Nephron (organoid): ENCODE results near the gene HECW1.
"Not testable (repeated sequence)": the region's sequence is repeated elsewhere in the genome, so short reads cannot be mapped to it uniquely, and the experiment has no call there.

Experiments used
- H3K27ac Mint-ChIP-seq, 3 experiments: 2 replicates each; pipeline ENCODE4 v1.8.0; 2020; ENCODE audit warnings: mixed read lengths in 3 of 3, mild to moderate bottlenecking in 2 of 3, moderate library complexity in 1 of 3
- H3K27me3 Mint-ChIP-seq: 2 replicates; pipeline ENCODE4 v1.8.0; 2021; ENCODE audit warnings: low read depth, mild to moderate bottlenecking, moderate library complexity, mixed read lengths
- H3K36me3 Mint-ChIP-seq: 2 replicates; pipeline ENCODE4 v1.8.0; 2020; ENCODE audit warnings: low read depth, mixed read lengths
- H3K4me1 Mint-ChIP-seq: 2 replicates; pipeline ENCODE4 v1.8.0; 2020; ENCODE audit warnings: mixed read lengths
- H3K4me3 Mint-ChIP-seq, 3 experiments: 2 replicates each; pipeline ENCODE4 v1.8.0; 2020; ENCODE audit warnings: mild to moderate bottlenecking in 3 of 3, mixed read lengths in 3 of 3, moderate library complexity in 2 of 3
- H3K9me3 Mint-ChIP-seq: 2 replicates; pipeline ENCODE4 v1.8.0; 2020; ENCODE audit warnings: mixed read lengths
- CTCF ChIP-seq, 3 experiments: fragments of 200-600 bp; sonication (generic); IDR thresholded peaks; one replicate each; pipeline ENCODE4 v1.5.0; 2021; ENCODE audit warnings: antibody characterized with exemption in 3 of 3; ENCODE audit not compliant: unreplicated experiment in 3 of 3

The HECW1 gene

GRCh38 chr7:43136064-43136463, 23.6 kb downstream of the HECW1 start:
- no peak for TF ChIP-seq CTCF (IDR thresholded peaks at IDR 0.05; ENCODE audit: unreplicated experiment in 3 of 3)
- no peaks in the 10 kb centered on the region for H3K36me3 Mint-ChIP-seq

GRCh38 chr7:43137121-43137744, 24.8 kb downstream of the HECW1 start:
- H3K36me3 Mint-ChIP-seq, H3K4me3 Mint-ChIP-seq, H3K27me3 Mint-ChIP-seq, H3K9me3 Mint-ChIP-seq: not testable (repeated sequence)
- H3K4me1 Mint-ChIP-seq, result peaks cover 14% of the 10 kb centered on the region
- H3K27ac Mint-ChIP-seq, result peak overlapping the region; percentile 50 to 62 (median 52)

More at GRCh38 chr7:43136064-43136463, 23.6 kb downstream of the HECW1 start:
- H3K27me3 Mint-ChIP-seq, result peaks cover 8% of the 10 kb centered on the region
- H3K9me3 Mint-ChIP-seq, result no peaks in the 10 kb centered on the region
- peaks cover 14% of the 10 kb centered on the region for H3K4me1 Mint-ChIP-seq
- H3K27ac Mint-ChIP-seq, result no peak overlapping the region
- H3K4me3 Mint-ChIP-seq, result no peak overlapping the region

- H3K4me1 Mint-ChIP-seq, result peaks cover 14% of the 10 kb centered on the region
Measured at GRCh38 chr7:43137811-43138210, 25.4 kb downstream of the HECW1 start.

GRCh38 chr7:43138710-43139109, 26.3 kb downstream of the HECW1 start:
- Mint-ChIP-seq H3K4me3 (no peak overlapping the region), H3K36me3 (no peaks in the 10 kb centered on the region), H3K9me3 (no peaks in the 10 kb centered on the region), H3K27me3 (peaks cover 4% of the 10 kb centered on the region), H3K4me1 (peaks cover 14% of the 10 kb centered on the region), H3K27ac (peak overlapping the region in 2 of 3 experiments; percentile 43 to 50)
- TF ChIP-seq CTCF (IDR thresholded peaks at IDR 0.05; ENCODE audit: unreplicated experiment in 3 of 3), result no peak

More at GRCh38 chr7:43137811-43138210, 25.4 kb downstream of the HECW1 start:
- no peak for TF ChIP-seq CTCF (IDR thresholded peaks at IDR 0.05; ENCODE audit: unreplicated experiment in 3 of 3)
- Mint-ChIP-seq H3K27ac (peak overlapping the region; percentile 43 to 50 (median 45)), H3K9me3 (no peaks in the 10 kb centered on the region), H3K4me3 (peak overlapping the region in 1 of 3 experiments; percentile 23), H3K27me3 (peaks cover 4% of the 10 kb centered on the region), H3K36me3 (no peaks in the 10 kb centered on the region)

GRCh38 chr7:43139137-43139536, 26.7 kb downstream of the HECW1 start:
- TF ChIP-seq CTCF (IDR thresholded peaks at IDR 0.05; ENCODE audit: unreplicated experiment in 3 of 3), result no peak

GRCh38 chr7:43140186-43140585, 27.7 kb downstream of the HECW1 start:
- Mint-ChIP-seq H3K27ac (no peak overlapping the region), H3K36me3 (no peaks in the 10 kb centered on the region), H3K9me3 (no peaks in the 10 kb centered on the region), H3K27me3 (peaks cover 5% of the 10 kb centered on the region), H3K4me3 (no peak overlapping the region), H3K4me1 (peaks cover 14% of the 10 kb centered on the region)
- no peak for TF ChIP-seq CTCF (IDR thresholded peaks at IDR 0.05; ENCODE audit: unreplicated experiment in 3 of 3)

More at GRCh38 chr7:43139137-43139536, 26.7 kb downstream of the HECW1 start:
- peaks cover 4% of the 10 kb centered on the region for H3K27me3 Mint-ChIP-seq
- H3K36me3 Mint-ChIP-seq, result no peaks in the 10 kb centered on the region
- peaks cover 14% of the 10 kb centered on the region for H3K4me1 Mint-ChIP-seq
- no peaks in the 10 kb centered on the region for H3K9me3 Mint-ChIP-seq
- H3K4me3 Mint-ChIP-seq, result no peak overlapping the region
- no peak overlapping the region for H3K27ac Mint-ChIP-seq
